ENCODE measurements around the gene ZSCAN30.

DNA sequence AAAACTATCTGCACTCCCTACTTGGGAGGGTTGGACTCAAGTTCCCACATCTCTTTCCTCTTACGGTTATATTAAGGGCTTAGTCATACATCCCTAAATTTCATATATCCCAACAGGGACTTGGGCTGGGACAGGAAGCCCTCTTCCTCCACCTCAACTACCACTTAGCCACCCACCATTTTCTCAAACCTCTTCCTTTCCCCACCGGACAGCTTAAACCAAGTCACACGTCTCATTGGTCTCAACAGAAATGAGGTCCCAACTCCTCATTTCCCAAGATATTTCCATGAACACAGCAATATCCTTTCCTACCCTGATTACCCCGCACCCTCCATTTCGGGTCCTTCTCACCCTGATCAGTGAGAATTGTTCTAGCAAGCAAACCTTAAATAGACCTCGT, 736 bp downstream of the ZSCAN30 start:
- TF ChIP-seq POLR2AphosphoS5 (IDR thresholded peaks at IDR 0.05; ENCODE audit: low read depth, low read length) (no peak), FOXP2 (optimal IDR thresholded peaks at IDR 0.05; ENCODE audit: borderline replicate concordance, extremely low read depth, extremely low read length, insufficient read depth) (no peak)

Measured in PFSK-1 (cell line).